DMS 273 (cell line): Measurements from ENCODE around the gene ZNF319.
"Not testable (repeated sequence)": the region's sequence is repeated elsewhere in the genome, so short reads cannot be mapped to it uniquely, and the experiment has no call there.

Source experiments
- DNase-seq: peaks from one replicate; lab custom pipeline; 2025; ENCODE audit not compliant: unreplicated experiment; lab: John Stamatoyannopoulos, UW

Gene ZNF319

DNA sequence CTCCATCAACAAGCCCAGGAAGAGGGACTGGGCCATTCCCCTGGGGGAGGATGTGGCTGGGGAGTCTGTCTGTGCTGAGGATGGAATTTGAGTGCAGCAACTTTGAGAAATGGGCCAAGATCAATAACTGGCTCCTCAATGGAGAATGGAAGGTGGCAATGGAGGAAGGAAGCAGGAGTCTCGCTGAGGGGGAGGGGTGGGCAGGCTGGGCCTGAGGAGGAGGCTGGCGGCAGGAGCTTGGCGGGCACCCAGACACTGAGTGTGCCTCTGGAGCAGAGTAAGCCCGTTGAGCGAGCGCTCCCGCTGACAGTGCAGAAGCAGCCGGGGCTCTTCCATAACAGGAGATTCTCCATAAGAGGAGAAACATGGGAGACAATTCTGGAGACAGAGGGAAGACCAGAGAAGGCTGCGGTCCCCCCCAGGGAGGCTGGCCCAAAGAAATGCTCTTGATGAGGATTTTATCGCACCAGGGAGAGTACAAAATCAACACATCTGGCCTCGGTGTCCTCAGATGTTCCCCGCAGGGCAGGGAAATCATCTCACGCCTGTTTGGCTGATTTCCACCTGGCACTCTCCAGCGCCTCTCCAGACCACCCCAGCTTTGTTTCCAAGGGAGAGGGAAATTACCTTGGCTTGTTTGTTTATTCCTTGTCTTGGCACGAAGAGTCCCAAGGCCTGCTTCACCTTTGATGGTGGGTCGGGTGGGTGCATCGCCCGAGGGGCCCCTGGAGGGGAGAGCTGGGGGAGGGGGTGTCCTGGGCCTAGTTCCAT is 22.3 kb upstream of the ZNF319 start:
- peak; percentile 91 for DNase-seq

DNA sequence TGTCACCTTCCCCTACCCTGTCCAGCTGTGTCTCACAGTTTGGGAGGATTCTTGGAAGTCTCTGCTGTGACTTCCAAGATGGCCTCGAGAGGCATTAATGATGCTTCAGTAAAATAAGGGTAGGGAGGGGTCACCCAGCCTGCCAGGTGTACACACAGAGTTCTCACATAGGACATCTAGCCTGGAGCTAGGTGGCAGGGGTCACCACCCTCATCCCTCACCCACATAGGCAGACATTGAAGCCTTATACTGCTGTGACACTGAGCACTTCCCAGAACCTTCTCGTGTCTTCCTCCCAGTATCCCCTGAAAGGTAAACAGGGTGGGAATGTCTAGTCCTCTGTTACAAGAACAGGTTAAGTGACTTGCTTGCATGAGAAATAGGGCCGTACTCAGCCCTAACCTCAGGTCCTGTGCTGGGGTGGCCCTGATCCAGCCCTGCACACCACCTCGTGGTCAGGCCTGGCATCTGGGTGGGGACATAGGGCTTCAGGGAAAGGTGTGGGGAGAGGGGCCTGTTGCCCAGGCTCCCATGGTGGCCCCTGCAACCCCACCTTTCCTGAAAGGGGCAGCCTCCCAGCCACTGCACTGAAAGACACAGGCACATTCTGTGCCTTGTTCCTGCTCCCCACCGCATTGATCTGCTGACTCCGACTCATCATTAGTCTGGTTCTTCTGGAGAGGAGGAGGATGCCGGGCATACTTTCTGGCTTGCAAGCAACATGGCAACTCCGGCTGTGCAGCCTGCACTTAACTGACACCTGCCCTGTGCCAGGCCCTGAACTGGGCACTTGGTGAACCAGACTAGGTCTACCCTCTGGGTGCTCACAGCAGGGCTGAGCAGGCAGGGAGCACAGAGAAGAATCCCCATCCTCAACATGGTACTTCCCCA is 21.4 kb upstream of the ZNF319 start:
- no peak for DNase-seq

DNA sequence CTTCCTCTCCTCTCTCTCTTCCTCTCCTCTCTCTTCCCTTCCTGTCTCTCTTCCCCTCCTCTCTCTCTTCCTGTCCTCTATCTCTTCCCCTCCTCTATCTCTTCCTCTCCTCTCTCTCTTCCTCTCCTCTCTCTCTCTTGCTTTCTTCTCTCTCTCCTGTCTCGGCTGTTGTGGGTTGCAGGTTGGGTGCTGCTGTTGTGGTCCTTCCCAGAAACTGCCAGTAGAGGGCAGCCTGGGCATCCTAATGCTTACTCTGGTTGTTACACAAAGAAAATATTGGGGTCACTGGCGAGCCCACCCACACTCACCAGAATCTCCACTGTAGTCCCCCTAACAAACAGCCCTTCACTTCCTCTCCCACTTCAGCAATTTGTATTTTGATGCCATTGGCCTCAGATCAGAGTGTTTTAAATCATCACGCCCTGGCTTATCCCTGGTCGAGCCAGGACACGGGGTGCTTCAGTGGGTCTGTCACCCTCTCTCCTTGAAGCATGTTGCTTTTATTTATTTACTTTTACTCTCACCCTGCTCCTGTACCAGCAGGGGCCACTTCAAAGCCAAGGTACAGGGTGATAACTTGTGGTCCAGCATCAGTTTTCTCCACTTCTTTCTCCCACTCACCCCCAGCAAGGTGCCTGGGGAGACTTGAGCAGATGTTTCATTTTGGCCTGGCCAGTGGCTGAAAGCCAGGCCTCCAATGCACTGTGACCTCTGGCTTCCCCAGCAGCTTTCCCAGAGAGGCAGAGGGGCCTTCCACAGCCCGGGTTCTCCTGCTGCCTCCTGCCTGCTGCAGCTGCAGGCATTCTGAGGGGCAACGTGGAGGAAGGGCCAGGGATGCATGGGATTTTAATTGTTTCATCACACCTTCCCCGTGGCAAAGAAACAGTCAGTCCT is 20.4 kb upstream of the ZNF319 start:
- DNase-seq = peak; percentile 68

DNA sequence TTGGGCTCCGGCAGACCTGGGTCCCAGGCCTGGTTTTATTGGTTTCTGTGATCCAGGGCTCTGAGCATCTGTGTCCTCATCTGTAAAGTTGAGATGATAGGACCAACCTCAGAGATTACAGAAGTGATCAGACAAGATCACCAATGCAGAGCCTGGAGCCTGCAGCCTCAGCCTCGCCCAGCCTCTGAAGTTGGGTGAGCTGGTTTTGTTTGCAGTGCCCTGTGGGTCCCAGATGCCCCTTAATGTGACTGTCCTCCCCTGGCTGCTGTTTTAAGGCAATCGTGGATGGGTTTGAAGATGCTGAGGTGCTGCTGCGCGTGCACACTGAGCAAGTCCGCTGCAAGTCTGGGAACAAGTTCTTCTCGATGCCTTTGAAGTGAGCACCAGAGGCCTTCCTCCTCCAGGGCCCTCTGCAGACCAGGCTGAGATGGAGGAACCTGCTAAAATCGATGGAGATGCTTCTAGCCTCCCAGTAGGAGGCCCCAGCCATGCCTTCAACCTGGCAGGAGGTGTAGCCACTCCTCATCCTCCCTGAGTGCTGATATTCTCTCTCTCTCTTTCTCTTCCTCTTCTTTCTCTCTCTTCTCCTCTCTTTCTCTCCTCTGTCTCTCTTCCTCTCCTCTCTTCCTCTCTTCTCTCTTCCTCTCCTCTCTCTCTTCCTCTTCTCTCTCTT is 19.5 kb upstream of the ZNF319 start:
- DNase-seq = no peak

DNA sequence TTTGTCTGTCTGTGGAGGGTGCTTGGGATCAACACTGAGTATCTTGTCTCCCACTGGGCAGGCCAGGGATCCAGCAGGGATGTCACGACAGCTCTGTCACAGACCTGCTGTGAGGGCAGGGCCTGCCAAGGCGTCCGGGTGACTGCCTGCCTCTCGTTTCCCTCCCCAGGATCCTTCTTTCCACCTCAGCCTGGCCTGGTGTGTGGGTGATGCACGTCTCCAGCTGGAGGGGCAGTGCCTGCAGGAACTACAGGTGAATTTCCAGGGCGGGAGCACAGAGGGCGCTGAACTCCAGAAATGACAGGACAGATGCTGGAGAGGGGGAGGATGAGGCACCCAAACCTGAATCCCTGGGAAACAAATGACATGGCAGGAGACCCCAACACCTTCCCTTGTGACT is 18.3 kb upstream of the ZNF319 start:
- DNase-seq = peak; percentile 59

DNA sequence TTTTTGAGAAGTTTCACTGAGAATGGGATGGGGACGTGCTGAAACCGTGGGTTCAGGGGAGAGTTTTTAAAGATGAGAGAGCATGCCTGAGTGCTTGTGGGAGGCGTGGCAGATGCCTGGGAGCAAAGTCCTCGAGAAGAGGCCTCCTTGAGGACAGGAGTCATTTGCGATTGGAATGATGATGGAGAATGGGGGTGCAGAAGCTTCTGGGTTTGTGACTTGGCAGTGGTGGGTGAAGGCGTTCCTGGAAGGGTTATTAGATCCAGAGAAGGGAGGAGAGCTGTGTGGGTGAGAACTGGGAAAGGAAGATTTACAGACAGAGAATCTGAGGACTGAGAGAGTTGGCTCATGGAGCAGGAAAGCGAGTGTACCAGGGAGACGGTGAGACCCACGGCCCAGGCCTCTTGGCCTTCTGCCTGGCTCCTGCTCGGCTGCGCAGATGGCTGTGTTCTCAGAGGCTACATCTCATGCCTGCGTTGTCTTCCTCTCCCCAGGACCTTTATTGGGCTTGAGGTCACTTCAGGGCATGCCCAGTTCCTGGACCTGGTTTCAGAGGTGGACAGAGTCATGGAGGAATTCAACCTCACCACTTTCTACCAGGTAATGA is 16.5 kb upstream of the ZNF319 start:
- peak; percentile 38 for DNase-seq

DNA sequence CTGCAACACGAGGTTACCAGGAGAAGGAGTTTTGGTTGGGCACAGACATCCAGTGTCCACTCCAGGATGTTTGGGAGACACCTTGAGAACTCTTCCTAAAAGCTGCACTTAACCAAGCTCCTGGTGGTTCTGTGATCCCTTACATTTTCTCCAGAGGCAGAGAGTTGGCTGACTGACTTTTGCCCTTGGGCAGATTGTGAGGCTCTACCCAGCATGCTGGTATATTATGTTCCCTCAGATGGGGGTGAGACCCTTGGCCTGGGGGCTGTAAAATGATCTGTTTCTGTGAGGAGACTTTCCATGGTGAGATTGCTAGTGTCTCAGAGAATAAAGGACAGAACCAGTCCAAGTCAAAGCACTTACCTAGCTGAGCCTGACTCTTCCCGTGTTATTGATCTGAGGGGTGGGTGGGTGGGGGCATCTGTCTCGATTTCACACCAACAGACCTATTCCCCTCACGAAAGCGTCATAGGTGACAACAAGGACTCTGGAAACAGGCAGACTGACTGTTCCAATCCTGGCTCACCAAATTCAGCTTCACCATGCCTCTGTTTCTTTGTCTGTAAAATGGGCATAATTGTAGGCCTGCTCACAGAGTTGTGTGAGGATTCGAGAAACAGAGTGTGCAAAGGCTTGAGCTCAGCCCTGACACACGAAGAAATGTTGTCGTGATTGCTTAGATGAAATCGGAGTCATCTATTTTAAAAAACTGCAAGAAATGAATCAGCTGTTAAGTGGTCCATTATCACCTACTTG is 12.9 kb upstream of the ZNF319 start:
- DNase-seq = no peak

DNA sequence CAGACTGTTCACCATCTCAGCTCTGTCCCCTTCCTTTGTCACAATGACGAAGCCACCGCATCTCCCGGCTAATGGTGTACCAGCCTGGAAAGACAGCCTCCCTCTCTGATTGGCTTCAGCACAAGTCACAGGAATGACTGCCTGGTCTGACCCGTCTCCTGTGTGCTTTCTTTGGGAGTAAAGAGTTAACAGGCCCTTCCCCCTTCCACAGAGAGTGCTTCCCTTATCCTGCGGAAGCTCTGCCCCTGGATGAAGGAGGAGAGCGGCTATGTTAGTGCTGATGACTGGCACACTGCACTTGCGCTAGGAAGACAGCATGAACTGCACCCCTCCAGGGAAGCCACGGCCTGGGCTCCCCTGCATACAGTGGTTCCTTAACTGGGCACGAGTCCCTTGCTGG is 12.0 kb upstream of the ZNF319 start:
- DNase-seq = no peak

DNA sequence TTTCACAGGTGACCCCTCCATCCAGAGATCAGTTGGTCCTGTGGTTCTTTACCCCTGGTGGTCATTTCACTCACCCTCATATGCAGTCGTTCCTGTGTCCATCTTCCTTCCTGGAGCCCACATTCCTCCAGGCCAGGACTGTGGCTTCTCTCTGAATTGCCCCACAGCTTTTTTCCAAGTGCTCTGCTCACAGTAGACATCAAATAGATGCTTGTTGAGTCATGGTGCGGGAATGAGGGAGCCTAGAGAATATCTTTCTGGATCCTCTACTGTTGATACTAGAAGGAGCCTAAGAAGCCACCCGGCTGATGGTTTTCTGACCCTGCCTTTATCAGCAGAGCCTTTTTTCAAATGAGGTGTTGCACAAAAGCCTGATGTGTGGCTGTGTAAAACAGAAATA is 11.2 kb upstream of the ZNF319 start:
- no peak for DNase-seq

DNA sequence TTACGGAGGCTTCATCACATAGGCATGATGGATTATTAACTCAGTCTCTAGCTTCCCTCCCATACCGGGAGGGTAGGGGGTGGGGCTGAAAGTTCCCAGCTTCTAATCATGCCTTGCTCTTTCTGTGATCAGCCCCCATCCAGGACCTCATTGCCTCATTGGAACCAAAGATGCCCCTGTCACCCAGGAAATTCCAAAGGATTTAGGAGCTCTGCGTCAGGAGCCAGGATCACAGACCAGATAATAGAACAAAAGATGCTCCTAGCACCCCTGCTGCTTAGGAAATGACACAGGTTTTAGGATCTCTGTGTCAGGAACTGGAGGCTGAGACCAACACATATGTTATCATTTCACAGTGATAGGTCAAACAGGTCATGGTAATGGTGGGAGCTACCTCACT is 10.4 kb upstream of the ZNF319 start:
- DNase-seq = no peak

DNA sequence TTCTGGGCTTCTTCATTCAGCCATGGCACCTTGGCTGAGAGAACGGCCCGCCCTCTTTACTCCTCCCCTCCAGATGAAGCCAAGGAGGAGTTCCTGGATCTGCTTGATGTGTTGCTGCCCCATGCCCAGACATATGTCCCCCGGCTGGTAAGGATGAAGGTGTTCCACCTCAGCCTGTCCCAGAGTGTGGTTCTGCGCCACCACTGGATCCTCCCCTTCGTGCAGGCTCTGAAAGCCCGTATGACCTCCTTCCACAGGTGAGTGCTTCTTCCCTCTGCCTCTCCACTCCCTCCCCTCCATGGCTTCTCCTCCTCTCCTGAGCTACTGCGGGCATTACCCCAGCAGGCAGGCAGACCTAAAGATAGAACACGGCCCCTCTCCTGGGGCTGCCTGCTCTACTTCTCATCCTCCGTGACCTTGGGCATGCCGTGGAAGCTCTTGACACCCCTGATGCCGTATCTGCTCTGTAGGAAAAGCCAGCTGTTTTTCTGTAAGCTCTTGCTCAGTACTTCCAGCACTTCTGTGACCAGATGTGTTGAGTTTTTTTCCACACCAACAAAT is 9.5 kb upstream of the ZNF319 start:
- DNase-seq = peak; percentile 45

DNA sequence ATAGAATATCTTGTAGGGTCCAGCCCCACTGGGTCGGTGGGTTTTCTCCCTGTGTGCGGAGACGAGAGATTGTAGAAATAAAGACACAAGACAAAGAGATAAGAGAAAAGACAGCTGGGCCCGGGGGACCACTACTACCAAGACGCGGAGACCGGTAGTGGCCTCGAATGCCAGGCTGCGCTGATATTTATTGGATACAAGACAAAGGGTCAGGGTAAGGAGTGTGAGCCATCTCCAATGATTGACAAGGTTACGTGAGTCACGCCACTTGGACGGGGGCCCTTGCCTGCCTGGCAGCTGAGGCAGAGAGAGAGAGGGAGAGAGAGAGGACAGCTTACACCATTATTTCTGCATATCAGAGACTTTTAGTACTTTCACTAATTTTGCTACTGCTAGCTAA is 4.3 kb upstream of the ZNF319 start:
- not testable (repeated sequence) for DNase-seq

DNA sequence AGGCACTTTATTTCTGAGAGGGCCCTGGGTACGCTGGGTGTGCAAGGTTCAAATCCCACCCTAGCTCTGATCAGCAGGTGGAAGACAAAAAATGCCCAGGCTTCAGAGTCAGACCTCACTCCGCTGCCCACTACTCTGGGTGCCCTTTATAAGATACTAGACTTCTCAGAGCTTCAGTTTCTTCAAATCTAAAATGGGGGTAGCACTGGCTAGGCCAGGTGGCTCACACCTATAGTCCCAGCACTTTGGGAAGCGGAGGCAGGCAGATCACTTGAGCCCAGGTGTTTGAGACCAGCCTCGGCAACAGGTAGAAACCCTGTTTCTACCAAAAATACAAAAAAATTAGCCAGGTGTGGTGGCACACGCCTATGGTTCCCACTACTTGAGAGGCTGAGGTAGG is 2.5 kb upstream of the ZNF319 start:
- no peak for DNase-seq

DNA sequence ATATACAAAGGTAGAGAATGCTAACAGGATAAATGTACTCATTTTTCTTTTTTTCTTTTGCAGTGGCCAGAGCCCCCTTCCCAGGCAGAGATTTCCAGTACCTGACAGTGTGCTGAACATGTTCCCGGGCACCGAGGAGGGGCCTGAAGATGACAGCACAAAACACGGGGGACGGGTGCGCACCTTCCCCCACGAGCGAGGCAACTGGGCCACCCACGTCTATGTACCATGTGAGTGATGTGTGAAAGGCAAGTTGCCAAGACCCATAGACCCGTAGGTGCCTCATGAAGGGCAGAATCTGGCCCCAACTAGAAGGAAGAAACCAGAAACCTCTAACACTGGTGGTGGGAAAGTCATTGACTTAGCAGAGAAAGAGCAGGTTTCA is 1.9 kb upstream of the ZNF319 start:
- DNase-seq = no peak

DNA sequence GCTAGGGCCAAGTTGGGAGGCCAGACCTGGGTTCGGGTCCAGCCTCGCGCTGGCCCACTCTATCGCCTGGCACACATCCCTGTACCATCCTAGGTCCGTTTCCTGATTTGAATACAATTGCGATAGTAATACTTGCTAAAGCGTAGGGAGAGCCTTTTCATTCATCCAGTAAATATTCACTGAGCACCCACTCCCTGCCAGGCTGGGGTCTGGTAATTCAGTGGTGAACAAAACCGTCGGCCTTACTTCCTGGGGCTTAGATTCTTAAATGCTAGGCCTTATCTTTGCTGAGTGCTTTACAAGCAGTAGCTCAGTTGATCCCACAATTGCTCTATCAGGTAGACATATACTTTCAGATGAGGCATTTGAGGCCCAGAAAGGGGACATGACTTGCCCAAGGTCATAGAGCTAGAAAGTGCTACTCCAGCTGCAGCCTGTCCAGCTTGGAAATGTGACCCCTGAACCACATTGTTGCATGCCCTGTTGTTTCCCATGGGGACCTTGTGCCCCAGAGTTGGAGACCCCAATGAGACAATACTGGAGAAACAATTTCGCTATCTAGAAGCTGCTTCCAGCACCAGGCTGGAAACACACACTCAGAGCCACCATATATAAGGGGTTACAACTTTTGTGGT is 1.4 kb upstream of the ZNF319 start:
- DNase-seq = no peak

DNA sequence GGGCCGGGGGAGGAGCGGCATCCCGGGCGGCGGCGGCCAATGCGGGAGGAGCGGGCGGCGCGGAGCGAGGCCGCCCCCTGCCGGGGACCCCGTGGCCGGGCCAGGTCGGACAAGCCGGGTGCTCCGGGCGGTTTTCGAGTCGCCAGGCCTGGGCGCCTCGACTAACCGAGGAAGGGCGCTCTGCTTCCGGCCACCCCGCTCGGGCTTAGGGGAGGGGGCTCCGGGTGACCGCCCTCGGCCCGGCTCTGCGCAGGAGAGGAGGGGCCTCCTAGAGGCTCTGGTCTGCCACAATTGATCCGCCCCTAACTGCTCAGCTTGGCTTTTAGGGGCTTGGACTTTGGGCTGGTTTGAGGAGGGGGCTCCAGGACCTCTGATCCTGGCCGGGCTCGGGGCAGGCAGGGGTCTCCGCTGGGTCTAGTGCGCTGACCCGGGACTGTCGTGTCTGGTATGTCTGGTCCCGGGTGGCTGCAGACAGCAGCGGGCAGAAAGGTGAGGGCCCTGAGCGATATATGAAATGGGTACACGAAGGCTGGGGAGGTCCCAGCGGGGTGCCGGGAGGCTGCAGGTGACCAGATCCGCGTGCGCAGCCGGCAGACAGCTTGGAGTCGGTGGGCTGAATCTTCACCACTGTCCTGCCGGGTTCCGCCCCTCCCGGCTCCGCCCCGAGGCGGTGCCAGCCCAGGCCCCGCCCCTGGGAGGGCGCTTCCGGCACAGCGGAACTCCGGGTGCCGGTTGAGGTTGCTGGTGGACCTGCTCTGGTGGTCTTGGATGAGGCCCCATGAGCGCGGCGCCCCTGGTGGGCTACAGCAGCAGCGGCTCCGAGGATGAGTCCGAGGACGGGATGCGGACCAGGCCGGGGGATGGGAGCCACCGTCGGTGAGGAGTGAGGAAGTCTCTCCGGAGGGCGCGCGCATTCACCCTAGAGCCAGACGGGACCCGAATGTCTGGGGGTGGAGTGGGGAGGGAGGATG is 519 bp upstream of the ZNF319 start, which contains the start of gene USB1:
USB1 (plus strand) TSS at position 702 of the 971 bp plus-strand sequence; CDS start at position 779, 77 bp downstream.
- DNase-seq = peak; percentile 94

DNA sequence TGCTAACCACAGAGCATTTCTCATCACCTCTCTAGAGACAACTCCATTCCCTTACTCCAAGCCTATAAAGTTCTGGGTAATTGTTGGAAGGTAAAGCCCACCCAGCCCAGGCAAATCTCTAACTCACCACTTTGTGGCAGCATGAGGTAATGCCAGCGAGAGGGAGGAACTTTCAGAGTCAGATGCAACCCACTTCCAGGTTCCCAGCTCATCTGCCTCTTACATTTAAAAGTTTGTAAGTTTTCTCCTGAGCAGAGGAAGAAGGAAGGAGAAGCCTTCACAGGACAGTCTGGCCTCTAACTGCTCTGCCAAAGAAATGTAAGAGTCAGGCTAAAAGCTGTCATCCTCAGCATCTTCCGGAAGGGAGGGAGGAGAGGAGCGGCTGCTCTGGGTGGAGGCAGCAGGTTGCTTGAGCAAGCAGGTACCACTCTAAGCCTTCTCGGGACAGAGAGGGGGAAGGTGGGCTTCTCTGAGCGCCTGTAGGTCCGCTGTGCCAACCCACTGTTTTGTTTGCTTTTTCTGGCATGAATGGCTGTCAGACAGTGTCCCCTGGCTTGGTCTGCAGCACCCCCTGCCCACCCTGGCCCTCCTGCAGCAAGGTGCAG is 1.0 kb downstream of the ZNF319 start:
- peak; percentile 53 for DNase-seq
